Breast epithelium (tissue), 4 donors: ENCODE data around the gene TPPP3. TPM values are rescaled to one million over a fixed set of nuclear protein-coding genes. Genes with fewer than 3 reads are reported as not detected.

Experiments
- DNase-seq, 2 donors: peaks; one replicate each; pipeline ENCODE4 v3.0.0-alpha.2; 2019; ENCODE audit warnings: low spot score in 2 of 2
- H3K27ac ChIP-seq, 2 donors: fragments of 200-600 bp; sonication (generic) in 1 of 2; one replicate each; pipeline ENCODE4 v1.5.1; 2016 to 2019; ENCODE audit warnings: mild to moderate bottlenecking in 1 of 2
- H3K27me3 ChIP-seq, 2 donors: fragments of 200-600 bp; sonication (generic) in 1 of 2; one replicate each; pipeline versions ENCODE4 v1.5.1 to v1.6.0; 2017 to 2019; ENCODE audit warnings: control low read depth in 1 of 2, mild to moderate bottlenecking in 1 of 2
- H3K36me3 ChIP-seq: fragments of 200-600 bp; one replicate; pipeline ENCODE4 v1.5.1; 2019
- H3K4me1 ChIP-seq, 2 donors: fragments of 200-600 bp; sonication (generic); one replicate each; pipeline ENCODE4 v1.5.1; 2016 to 2019; ENCODE audit warnings: control low read depth in 1 of 2
- H3K4me3 ChIP-seq, 3 donors: fragments of 200-600 bp; sonication (generic); 1 replicate in 2 of 3; 2 replicates in 1 of 3; pipeline ENCODE4 v1.5.1; 2016 to 2019; ENCODE audit warnings: mild to moderate bottlenecking in 3 of 3, moderate library complexity in 2 of 3
- H3K9me3 ChIP-seq, 2 donors: fragments of 200-600 bp; sonication (generic) in 1 of 2; one replicate each; pipeline ENCODE4 v1.5.1; 2016 to 2019; ENCODE audit warnings: control low read depth in 1 of 2
- CTCF ChIP-seq, 3 donors: fragments of 450-650 bp; IDR thresholded peaks; one replicate each; pipeline ENCODE4 v1.5.1; 2016 to 2017; ENCODE audit warnings: antibody characterized with exemption in 3 of 3, mild to moderate bottlenecking in 3 of 3, moderate library complexity in 3 of 3
- POLR2A ChIP-seq: fragments of 450-650 bp; IDR thresholded peaks from one replicate; pipeline ENCODE4 v1.6.1; 2016; ENCODE audit warnings: antibody characterized with exemption, mild to moderate bottlenecking, moderate library complexity
- POLR2AphosphoS5 ChIP-seq, 3 donors: sonication (generic); formaldehyde crosslinking; IDR thresholded peaks; one replicate each; pipeline ENCODE4 v1.6.1; 2017; ENCODE audit warnings: antibody characterized with exemption in 3 of 3
- intact Hi-C: fragments of 100-400 bp; cut with DNase I; formaldehyde crosslinking; loops from one replicate; pipeline ENCODE4 v1.15.1; 2023; ENCODE audit warnings: low total_unique reads
- total RNA-seq, 3 donors: library from RNA; depleted of rRNA; stranded (reverse); fragments of >200 nt; gene quantifications; one replicate each; pipeline ENCODE4 v1.1.0, GENCODE V29; 2016

TPPP3 gene
- total RNA-seq, 3 donors from 2014 or later = 1.3 to 6.9 (median 3.6) TPM

- Histone ChIP-seq H3K9me3 (no peaks in the 10 kb centered on the region), H3K36me3 (no peaks in the 10 kb centered on the region), H3K4me1 (peaks cover under 1 to 25% of the 10 kb centered on the region in 2 donors), H3K27me3 (no peaks in the 10 kb centered on the region), H3K4me3 (no peak overlapping the region), H3K27ac (peak overlapping the region; percentile 60 to 86)
- TF ChIP-seq POLR2A (no peak), CTCF (IDR thresholded peaks at IDR 0.05) (no peak), POLR2AphosphoS5 (IDR thresholded peaks at IDR 0.05) (no peak)
- no peak for DNase-seq
- intact Hi-C loops = no loop called here
Observed at GRCh38 chr16:67397812-67398545, 4.7 kb upstream of the TPPP3 start.

GRCh38 chr16:67397036-67397801, 3.9 kb upstream of the TPPP3 start:
- no peak for DNase-seq
- H3K4me3 ChIP-seq = no peak overlapping the region
- intact Hi-C loops = no loop called here
- H3K27ac ChIP-seq = peak overlapping the region; percentile 60 to 86
- TF ChIP-seq POLR2A (no peak), CTCF (IDR thresholded peaks at IDR 0.05) (no peak), POLR2AphosphoS5 (IDR thresholded peaks at IDR 0.05) (no peak)
- peaks cover 6 to 25% of the 10 kb centered on the region in 2 donors for H3K4me1 ChIP-seq
- H3K36me3 ChIP-seq = no peaks in the 10 kb centered on the region
- H3K27me3 ChIP-seq = no peaks in the 10 kb centered on the region
- no peaks in the 10 kb centered on the region for H3K9me3 ChIP-seq

- TF ChIP-seq CTCF (IDR thresholded peaks at IDR 0.05) = no peak
- TF ChIP-seq POLR2A = no peak
- TF ChIP-seq POLR2AphosphoS5 (IDR thresholded peaks at IDR 0.05) = no peak
- peak overlapping the region in 1 of 3 donors; percentile 2 for H3K4me3 ChIP-seq
- no peaks in the 10 kb centered on the region for H3K36me3 ChIP-seq
- intact Hi-C loops = no loop called here
- H3K4me1 ChIP-seq = peaks cover 6 to 25% of the 10 kb centered on the region in 2 donors
- peak overlapping the region; percentile 60 to 86 for H3K27ac ChIP-seq
- H3K27me3 ChIP-seq = no peaks in the 10 kb centered on the region
- H3K9me3 ChIP-seq = no peaks in the 10 kb centered on the region
- DNase-seq = peak; percentile 69 to 83
Observed at GRCh38 chr16:67396159-67397035, 3.1 kb upstream of the TPPP3 start.

GRCh38 chr16:67395458-67396158, 2.3 kb upstream of the TPPP3 start:
- Histone ChIP-seq H3K27me3 (no peaks in the 10 kb centered on the region), H3K27ac (peak overlapping the region; percentile 21 to 86), H3K4me3 (peak overlapping the region in 1 of 3 donors; percentile 2), H3K36me3 (no peaks in the 10 kb centered on the region), H3K4me1 (peaks cover 6 to 25% of the 10 kb centered on the region in 2 donors), H3K9me3 (no peaks in the 10 kb centered on the region)
- intact Hi-C loops = no loop called here
- no peak for TF ChIP-seq POLR2A
- no peak for TF ChIP-seq POLR2AphosphoS5 (IDR thresholded peaks at IDR 0.05)
- no peak for TF ChIP-seq CTCF (IDR thresholded peaks at IDR 0.05)
- DNase-seq = no peak
